PC-3 (cell line): ENCODE results near the gene RLN2. TPM values are rescaled to one million over a fixed set of nuclear protein-coding genes. Genes with fewer than 3 reads are reported as not detected.

ENCODE experiments used
- ATAC-seq: fragments of 200-7000 bp; cut with Tn5 transposase; 2 replicates; pipeline ENCODE4 v1.9.1; 2020; ENCODE audit warnings: mild to moderate bottlenecking, moderate library complexity
- BruUV-seq: library from RNA; stranded (reverse); fragments of 400-500 nt; replicated peaks from 2 replicates; lab custom pipeline; 2021; lab: Mats Ljungman, UMichigan
- CTCF ChIA-PET: fragments of 300-600 bp; sonication (Branson Sonifier 250); formaldehyde crosslinking; loops from one replicate; lab custom pipeline; 2022; ENCODE audit warnings: antibody characterized with exemption; lab: Charles Lee
- POLR2A ChIA-PET: fragments of 300-600 bp; sonication (Branson Sonifier 250); formaldehyde crosslinking; loops from one replicate; lab custom pipeline; 2022; ENCODE audit warnings: antibody characterized with exemption; ENCODE audit not compliant: unreplicated experiment; lab: Charles Lee
- DNase-seq: peaks from one replicate; pipeline ENCODE4 v3.0.0-alpha.2; 2015
- H2AFZ ChIP-seq: fragments of 300-600 bp; sonication (generic); 2 replicates; pipeline ENCODE4 v1.6.0; 2016; ENCODE audit warnings: antibody characterized with exemption, low read length
- H3F3A ChIP-seq: fragments of 300-600 bp; sonication (generic); one replicate; pipeline ENCODE4 v1.6.0; 2017; ENCODE audit warnings: antibody characterized with exemption, low read length, control low read depth, mild to moderate bottlenecking; ENCODE audit not compliant: unreplicated experiment
- H3K27ac ChIP-seq: fragments of 300-600 bp; sonication (generic); 2 replicates; pipeline ENCODE4 v1.5.1; 2016; ENCODE audit warnings: mild to moderate bottlenecking, low read length
- H3K27me3 ChIP-seq: fragments of 300-600 bp; sonication (generic); 2 replicates; pipeline ENCODE4 v1.6.1; 2016; ENCODE audit warnings: low read length, mixed read lengths
- H3K36me3 ChIP-seq: fragments of 300-600 bp; sonication (generic); 2 replicates; pipeline ENCODE4 v1.6.1; 2016; ENCODE audit warnings: low read depth, mixed run types, low read length, mixed read lengths
- H3K4me1 ChIP-seq: fragments of 300-600 bp; sonication (generic); 2 replicates; pipeline ENCODE4 v1.5.1; 2016; ENCODE audit warnings: low read length; ENCODE audit not compliant: insufficient read depth
- H3K4me2 ChIP-seq: fragments of 300-600 bp; sonication (generic); 2 replicates; pipeline ENCODE4 v1.6.0; 2016; ENCODE audit warnings: low read length
- H3K4me3 ChIP-seq: fragments of 300-600 bp; sonication (generic); 2 replicates; pipeline ENCODE4 v1.5.1; 2016; ENCODE audit warnings: mild to moderate bottlenecking, low read length, mixed read lengths
- H3K79me2 ChIP-seq: fragments of 300-600 bp; sonication (generic); 2 replicates; pipeline ENCODE4 v1.6.1; 2017; ENCODE audit warnings: low read length, mixed read lengths
- H3K9ac ChIP-seq: fragments of 300-600 bp; sonication (generic); 2 replicates; pipeline ENCODE4 v1.6.0; 2016; ENCODE audit warnings: mild to moderate bottlenecking, low read length
- H3K9me2 ChIP-seq: fragments of 300-600 bp; sonication (generic); replicated peaks from 2 replicates; pipeline ENCODE4 v1.6.1; 2016; ENCODE audit warnings: mixed run types, low read length, mixed read lengths
- H3K9me3 ChIP-seq: fragments of 300-600 bp; sonication (generic); 2 replicates; pipeline ENCODE4 v1.6.1; 2016; ENCODE audit warnings: low read length, mixed read lengths
- H4K20me1 ChIP-seq: fragments of 300-600 bp; sonication (generic); 2 replicates; pipeline ENCODE4 v1.6.1; 2016; ENCODE audit warnings: low read length, mixed read lengths
- EZH2 ChIP-seq: fragments of 300-600 bp; sonication (generic); IDR thresholded peaks from one replicate; pipeline ENCODE4 v1.6.1; 2017; ENCODE audit warnings: antibody characterized with exemption, mild to moderate bottlenecking, low read length; ENCODE audit not compliant: unreplicated experiment
- EZH2phosphoT487 ChIP-seq: fragments of 300-600 bp; sonication (generic); IDR thresholded peaks from 2 replicates; pipeline ENCODE4 v1.6.1; 2018; ENCODE audit warnings: mild to moderate bottlenecking, antibody characterized with exemption, low read length, borderline replicate concordance
- intact Hi-C: fragments of 100-400 bp; cut with micrococcal nuclease; formaldehyde crosslinking; loops from 2 replicates; pipeline ENCODE4 v1.9.0; 2023
- total RNA-seq: library from RNA; depleted of rRNA; stranded (reverse); fragments of >200 nt; gene quantifications from 2 replicates; pipeline ENCODE4 v1.2.3, GENCODE V29; 2014
- TF ChIP-seq, protein P1 (sequence below): fragments of 300-600 bp; sonication (generic); conservative IDR thresholded peaks from 2 replicates; pipeline ENCODE4 v1.5.1; 2017; ENCODE audit warnings: antibody characterized with exemption, low read depth, mild to moderate bottlenecking, low read length

RLN2 gene
- total RNA-seq, 1 experiment from 2014 or later, result not detected

DNA sequence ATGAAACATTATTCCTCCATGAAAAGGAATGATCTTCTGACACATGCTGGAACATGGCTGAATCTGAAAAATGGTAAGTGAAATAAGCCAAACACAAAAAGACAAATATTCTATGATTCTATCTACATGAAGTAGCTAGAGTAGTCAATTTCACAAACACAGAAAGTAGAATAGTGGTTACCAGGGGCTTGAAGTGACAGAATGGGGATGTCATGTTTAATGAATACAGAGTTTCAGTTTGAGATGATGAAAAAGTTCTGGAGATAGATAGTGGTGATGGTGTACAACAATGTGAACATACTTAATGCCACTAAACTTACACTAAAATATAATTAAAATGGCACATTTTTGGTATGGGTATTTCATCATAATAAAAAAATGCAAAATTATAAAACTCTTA lies 18.3 kb downstream of the RLN2 start:
- no peak overlapping the region for H3K9ac ChIP-seq
- H4K20me1 ChIP-seq, result no peaks in the 10 kb centered on the region
- no peak overlapping the region for H3K4me2 ChIP-seq
- no peak overlapping the region for H3K4me3 ChIP-seq
- ATAC-seq, result no peak
- BruUV-seq, result no TSS peak
- DNase-seq, result no peak
- ChIA-PET POLR2A (no interaction called here), CTCF (no interaction called here)
- TF ChIP-seq EZH2 (no peak), EZH2phosphoT487 (no peak)
- TF ChIP-seq, protein P1, sequence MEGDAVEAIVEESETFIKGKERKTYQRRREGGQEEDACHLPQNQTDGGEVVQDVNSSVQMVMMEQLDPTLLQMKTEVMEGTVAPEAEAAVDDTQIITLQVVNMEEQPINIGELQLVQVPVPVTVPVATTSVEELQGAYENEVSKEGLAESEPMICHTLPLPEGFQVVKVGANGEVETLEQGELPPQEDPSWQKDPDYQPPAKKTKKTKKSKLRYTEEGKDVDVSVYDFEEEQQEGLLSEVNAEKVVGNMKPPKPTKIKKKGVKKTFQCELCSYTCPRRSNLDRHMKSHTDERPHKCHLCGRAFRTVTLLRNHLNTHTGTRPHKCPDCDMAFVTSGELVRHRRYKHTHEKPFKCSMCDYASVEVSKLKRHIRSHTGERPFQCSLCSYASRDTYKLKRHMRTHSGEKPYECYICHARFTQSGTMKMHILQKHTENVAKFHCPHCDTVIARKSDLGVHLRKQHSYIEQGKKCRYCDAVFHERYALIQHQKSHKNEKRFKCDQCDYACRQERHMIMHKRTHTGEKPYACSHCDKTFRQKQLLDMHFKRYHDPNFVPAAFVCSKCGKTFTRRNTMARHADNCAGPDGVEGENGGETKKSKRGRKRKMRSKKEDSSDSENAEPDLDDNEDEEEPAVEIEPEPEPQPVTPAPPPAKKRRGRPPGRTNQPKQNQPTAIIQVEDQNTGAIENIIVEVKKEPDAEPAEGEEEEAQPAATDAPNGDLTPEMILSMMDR, result no peak
- no peak overlapping the region for H3K27ac ChIP-seq
- H3K4me1 ChIP-seq, result no peaks in the 10 kb centered on the region
- H3K9me3 ChIP-seq, result no peaks in the 10 kb centered on the region
- intact Hi-C loops, result no loop called here
- H3K36me3 ChIP-seq, result no peaks in the 10 kb centered on the region
- H3F3A ChIP-seq, result no peaks in the 10 kb centered on the region
- H3K79me2 ChIP-seq, result no peaks in the 10 kb centered on the region
- no peak overlapping the region for H2AFZ ChIP-seq
- H3K27me3 ChIP-seq, result no peaks in the 10 kb centered on the region
- no peaks in the 10 kb centered on the region for H3K9me2 ChIP-seq

DNA sequence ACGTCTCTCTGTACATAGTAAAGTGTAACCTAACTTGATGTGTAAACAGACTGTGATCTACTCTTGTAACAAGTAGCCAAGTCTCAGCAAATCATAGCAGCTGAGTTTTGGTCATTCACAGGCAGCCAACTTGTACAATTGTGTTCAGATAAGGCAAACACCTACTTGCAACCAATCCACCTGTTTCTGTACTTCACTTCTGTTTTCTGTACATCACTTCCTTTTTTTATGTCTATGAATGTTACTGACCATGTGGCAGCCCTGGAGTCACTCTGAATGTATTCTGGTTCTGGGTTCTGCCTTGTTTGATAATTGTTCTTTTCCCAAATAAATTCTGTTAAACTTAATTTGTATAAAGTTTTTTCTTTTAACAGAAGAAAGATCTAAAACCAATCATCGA lies 26.0 kb downstream of the RLN2 start:
- ChIA-PET POLR2A (no interaction called here), CTCF (no interaction called here)
- H3K36me3 ChIP-seq, result no peaks in the 10 kb centered on the region
- H2AFZ ChIP-seq, result no peak overlapping the region
- intact Hi-C loops, result no loop called here
- no peak overlapping the region for H3K27ac ChIP-seq
- H3K4me3 ChIP-seq, result no peak overlapping the region
- no peaks in the 10 kb centered on the region for H3K9me2 ChIP-seq
- TF ChIP-seq EZH2, result no peak
- TF ChIP-seq, protein P1, result no peak
- TF ChIP-seq EZH2phosphoT487, result no peak
- H3K4me1 ChIP-seq, result no peaks in the 10 kb centered on the region
- DNase-seq (no peak), ATAC-seq (no peak)
- H3K4me2 ChIP-seq, result no peak overlapping the region
- no peaks in the 10 kb centered on the region for H3F3A ChIP-seq
- BruUV-seq, result no TSS peak
- no peaks in the 10 kb centered on the region for H3K27me3 ChIP-seq
- H4K20me1 ChIP-seq, result no peaks in the 10 kb centered on the region
- no peaks in the 10 kb centered on the region for H3K9me3 ChIP-seq
- no peaks in the 10 kb centered on the region for H3K79me2 ChIP-seq
- H3K9ac ChIP-seq, result no peak overlapping the region

DNA sequence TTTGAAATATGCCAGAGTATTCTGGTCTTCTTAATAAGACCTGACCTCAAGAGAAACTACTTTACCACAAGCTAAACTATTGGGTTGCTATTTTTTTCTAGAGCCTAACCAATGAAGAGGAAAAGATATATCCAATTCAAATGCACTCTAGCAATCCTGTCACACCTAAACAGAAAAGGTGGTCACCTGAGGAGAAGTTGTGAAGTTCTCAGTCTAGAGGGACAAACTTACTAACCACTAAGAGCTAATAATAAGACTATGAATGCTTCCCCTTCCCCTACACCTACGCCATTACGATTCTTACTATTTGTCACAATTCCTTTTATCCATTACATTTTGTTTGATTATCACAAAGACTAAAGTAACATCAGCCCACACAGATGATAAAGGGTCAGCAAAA lies 29.7 kb downstream of the RLN2 start:
- no peak overlapping the region for H3K9ac ChIP-seq
- no peak overlapping the region for H3K27ac ChIP-seq
- no peaks in the 10 kb centered on the region for H3K27me3 ChIP-seq
- no peaks in the 10 kb centered on the region for H3K36me3 ChIP-seq
- H3K9me3 ChIP-seq, result no peaks in the 10 kb centered on the region
- H3K79me2 ChIP-seq, result no peaks in the 10 kb centered on the region
- H3K4me3 ChIP-seq, result no peak overlapping the region
- BruUV-seq, result no TSS peak
- H2AFZ ChIP-seq, result no peak overlapping the region
- H3K4me2 ChIP-seq, result no peak overlapping the region
- intact Hi-C loops, result no loop called here
- ChIA-PET CTCF (no interaction called here), POLR2A (no interaction called here)
- TF ChIP-seq, protein P1, result no peak
- TF ChIP-seq EZH2 (no peak), EZH2phosphoT487 (no peak)
- no peaks in the 10 kb centered on the region for H3K9me2 ChIP-seq
- DNase-seq (no peak), ATAC-seq (no peak)
- no peaks in the 10 kb centered on the region for H4K20me1 ChIP-seq
- no peaks in the 10 kb centered on the region for H3F3A ChIP-seq
- H3K4me1 ChIP-seq, result 0 out of 2 replicates have a peak, but pooled peaks cover under 1% of the 10 kb centered on the region
